B cell (primary cell): ENCODE results near the gene VSIG10.

Experiments
- EZH2 ChIP-seq: IDR thresholded peaks from 2 replicates; pipeline ENCODE4 v1.6.1; 2012; ENCODE audit warnings: borderline replicate concordance, low read depth, mild to moderate bottlenecking, moderate library complexity, low read length; ENCODE audit not compliant: insufficient read depth, poor library complexity, severe bottlenecking
- TF ChIP-seq, protein P1 (sequence below): fragments of 200-600 bp; IDR thresholded peaks from one replicate; pipeline ENCODE4 v1.8.0; 2022; ENCODE audit warnings: antibody characterized with exemption, mild to moderate bottlenecking

DNA sequence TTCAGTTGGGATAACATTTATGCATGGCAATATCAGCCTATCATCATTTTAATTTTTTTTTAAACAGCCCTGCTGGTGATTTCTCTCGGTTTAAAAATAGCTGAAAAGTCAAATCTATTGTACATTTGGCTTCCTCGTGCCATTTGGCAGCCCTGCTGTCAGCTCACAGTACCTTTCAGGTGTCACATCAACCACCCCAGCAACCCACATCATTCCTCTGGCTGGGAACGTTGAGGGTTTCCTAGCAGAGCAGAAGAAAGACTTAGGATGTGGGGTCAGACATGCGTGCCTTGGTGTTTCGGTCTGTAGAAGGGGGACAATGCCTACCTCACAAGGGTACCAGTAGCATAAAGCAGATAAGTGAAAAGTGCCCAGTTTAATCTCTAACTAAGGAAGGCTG is 47.9 kb upstream of the VSIG10 start:
- TF ChIP-seq EZH2: no peak
- TF ChIP-seq, protein P1, sequence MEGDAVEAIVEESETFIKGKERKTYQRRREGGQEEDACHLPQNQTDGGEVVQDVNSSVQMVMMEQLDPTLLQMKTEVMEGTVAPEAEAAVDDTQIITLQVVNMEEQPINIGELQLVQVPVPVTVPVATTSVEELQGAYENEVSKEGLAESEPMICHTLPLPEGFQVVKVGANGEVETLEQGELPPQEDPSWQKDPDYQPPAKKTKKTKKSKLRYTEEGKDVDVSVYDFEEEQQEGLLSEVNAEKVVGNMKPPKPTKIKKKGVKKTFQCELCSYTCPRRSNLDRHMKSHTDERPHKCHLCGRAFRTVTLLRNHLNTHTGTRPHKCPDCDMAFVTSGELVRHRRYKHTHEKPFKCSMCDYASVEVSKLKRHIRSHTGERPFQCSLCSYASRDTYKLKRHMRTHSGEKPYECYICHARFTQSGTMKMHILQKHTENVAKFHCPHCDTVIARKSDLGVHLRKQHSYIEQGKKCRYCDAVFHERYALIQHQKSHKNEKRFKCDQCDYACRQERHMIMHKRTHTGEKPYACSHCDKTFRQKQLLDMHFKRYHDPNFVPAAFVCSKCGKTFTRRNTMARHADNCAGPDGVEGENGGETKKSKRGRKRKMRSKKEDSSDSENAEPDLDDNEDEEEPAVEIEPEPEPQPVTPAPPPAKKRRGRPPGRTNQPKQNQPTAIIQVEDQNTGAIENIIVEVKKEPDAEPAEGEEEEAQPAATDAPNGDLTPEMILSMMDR: no peak
